H1 (cell line): ENCODE results near the gene SYNPR. TPM values are rescaled to one million over a fixed set of nuclear protein-coding genes. Genes with fewer than 3 reads are reported as not detected.

Experiments used
- CTCF ChIA-PET: fragments of 300-600 bp; sonication (Branson Sonifier 250); formaldehyde crosslinking; loops from one replicate; lab custom pipeline; 2021; ENCODE audit not compliant: partially characterized antibody; lab: Charles Lee
- POLR2A ChIA-PET: fragments of 300-600 bp; sonication (Branson Sonifier 250); formaldehyde crosslinking; loops from one replicate; lab custom pipeline; 2021; ENCODE audit warnings: inconsistent platforms; ENCODE audit not compliant: partially characterized antibody; lab: Charles Lee
- DNase-seq, 2 experiments: peaks; one replicate each; pipeline versions ENCODE4 v3.0.0 to v3.0.0-alpha.2; 2010 to 2022; ENCODE audit warnings: low spot score in 2 of 2, low read depth in 1 of 2, mixed read lengths in 1 of 2
- FAIRE-seq: peaks from 2 replicates; lab custom pipeline; 2011; peaks lifted over from hg19 to GRCh38; lab: Jason Lieb, UNC
- H2AFZ ChIP-seq: 2 replicates; pipeline ENCODE4 v1.8.1; 2012; ENCODE audit warnings: low read length, inconsistent platforms
- H2AK5ac ChIP-seq: 2 replicates; pipeline ENCODE4 v1.6.1; 2013; ENCODE audit warnings: low read depth, low read length
- H2BK120ac ChIP-seq: replicated peaks from 2 replicates; pipeline ENCODE3; 2013; ENCODE audit warnings: low read depth, low read length, inconsistent platforms
- H2BK12ac ChIP-seq: 2 replicates; pipeline ENCODE4 v1.6.1; 2013; ENCODE audit warnings: low read depth, low read length
- H2BK15ac ChIP-seq: 2 replicates; pipeline ENCODE4 v1.6.1; 2013; ENCODE audit warnings: low read length
- H2BK20ac ChIP-seq: 2 replicates; pipeline ENCODE4 v1.6.1; 2013; ENCODE audit warnings: low read length
- H2BK5ac ChIP-seq: 2 replicates; pipeline ENCODE4 v1.6.1; 2013; ENCODE audit warnings: low read depth, low read length
- H3K14ac ChIP-seq: 2 replicates; pipeline ENCODE4 v1.6.1; 2013; ENCODE audit warnings: inconsistent platforms; ENCODE audit not compliant: insufficient read length
- H3K18ac ChIP-seq: 2 replicates; pipeline ENCODE4 v1.6.1; 2013; ENCODE audit warnings: low read length; ENCODE audit errors: extremely low read depth
- H3K23ac ChIP-seq: 2 replicates; pipeline ENCODE4 v1.6.1; 2013; ENCODE audit warnings: inconsistent platforms; ENCODE audit not compliant: insufficient read length
- H3K23me2 ChIP-seq: 2 replicates; pipeline ENCODE4 v1.6.1; 2013; ENCODE audit warnings: low read depth, low read length
- H3K27ac ChIP-seq: 2 replicates; pipeline ENCODE4 v1.6.1; 2011; ENCODE audit warnings: low read depth, low read length, inconsistent platforms
- H3K27me3 ChIP-seq, 4 experiments: replicated peaks in 1 of 4; 1 replicate in 1 of 4; 2 replicates in 3 of 4; pipeline versions ENCODE4 v1.6.1 to v1.8.1; 2011 to 2013; ENCODE audit warnings: low read length in 3 of 4, mild to moderate bottlenecking in 3 of 4, inconsistent platforms in 2 of 4, mixed read lengths in 2 of 4, moderate library complexity in 1 of 4; ENCODE audit not compliant: control insufficient read depth in 3 of 4, insufficient read depth in 3 of 4; ENCODE audit errors: extremely low read depth in 1 of 4
- H3K36me3 ChIP-seq, 4 experiments: 2 replicates each; pipeline versions ENCODE4 v1.6.1 to v1.8.1; 2011 to 2013; ENCODE audit warnings: mild to moderate bottlenecking in 4 of 4, low read length in 3 of 4, moderate library complexity in 2 of 4, control low read depth in 1 of 4, inconsistent platforms in 1 of 4; ENCODE audit not compliant: insufficient read depth in 4 of 4, control insufficient read depth in 2 of 4
- H3K4ac ChIP-seq: replicated peaks from 2 replicates; pipeline ENCODE3; 2013; ENCODE audit warnings: low read length, low read depth, mixed read lengths, inconsistent platforms; ENCODE audit not compliant: insufficient read length
- H3K4me1 ChIP-seq, 4 experiments: replicated peaks in 1 of 4; 1 replicate in 1 of 4; 2 replicates in 3 of 4; pipeline versions ENCODE4 v1.6.1 to v1.8.1; 2011 to 2013; ENCODE audit warnings: low read length in 3 of 4, inconsistent platforms in 2 of 4, mixed read lengths in 1 of 4; ENCODE audit not compliant: insufficient read depth in 4 of 4, control insufficient read depth in 3 of 4
- H3K4me2 ChIP-seq, 2 experiments: 2 replicates each; pipeline versions ENCODE4 v1.6.1 to v1.8.1; 2011 to 2013; ENCODE audit warnings: low read depth in 2 of 2, low read length in 2 of 2, control low read depth in 1 of 2, inconsistent platforms in 1 of 2, mild to moderate bottlenecking in 1 of 2; ENCODE audit not compliant: insufficient read depth in 1 of 2
- H3K4me3 ChIP-seq, 4 experiments: fragments of 200-600, 300-600 bp in 1 of 4; sonication (generic), shearing (Covaris generic), sonication (Bioruptor Twin) in 1 of 4; 2 replicates each; pipeline versions ENCODE4 v1.5.1 to v1.8.1; 2011 to 2016; ENCODE audit warnings: low read length in 4 of 4, low read depth in 3 of 4, control low read depth in 2 of 4, inconsistent platforms in 2 of 4, mild to moderate bottlenecking in 2 of 4, mixed read lengths in 1 of 4, moderate library complexity in 1 of 4; ENCODE audit not compliant: insufficient read depth in 2 of 4; ENCODE audit errors: extremely low read depth in 1 of 4
- H3K56ac ChIP-seq: replicated peaks from 2 replicates; pipeline ENCODE3; 2013; ENCODE audit warnings: low read depth, mild to moderate bottlenecking, mixed read lengths, low read length, inconsistent platforms; ENCODE audit not compliant: insufficient read length
- H3K79me1 ChIP-seq: 2 replicates; pipeline ENCODE4 v1.6.1; 2013; ENCODE audit warnings: low read depth, low read length, control low read depth
- H3K79me2 ChIP-seq, 2 experiments: 2 replicates each; pipeline versions ENCODE4 v1.6.1 to v1.8.1; 2012 to 2013; ENCODE audit warnings: low read length in 2 of 2, mild to moderate bottlenecking in 2 of 2, inconsistent platforms in 1 of 2; ENCODE audit not compliant: insufficient read depth in 2 of 2, control insufficient read depth in 1 of 2
- H3K9ac ChIP-seq, 4 experiments: replicated peaks in 1 of 4; 1 replicate in 1 of 4; 2 replicates in 3 of 4; pipeline versions ENCODE4 v1.6.1 to v1.8.1; 2011 to 2013; ENCODE audit warnings: low read depth in 3 of 4, low read length in 3 of 4, control low read depth in 2 of 4, mild to moderate bottlenecking in 2 of 4, moderate library complexity in 2 of 4, inconsistent platforms in 1 of 4; ENCODE audit errors: extremely low read depth in 1 of 4
- H3K9me3 ChIP-seq, 2 experiments: 2 replicates each; pipeline versions ENCODE4 v1.6.1 to v1.8.1; 2012 to 2013; ENCODE audit warnings: mild to moderate bottlenecking in 2 of 2, moderate library complexity in 2 of 2, control low read depth in 1 of 2, inconsistent platforms in 1 of 2, low read depth in 1 of 2, low read length in 1 of 2, mixed read lengths in 1 of 2; ENCODE audit not compliant: insufficient read depth in 2 of 2
- H4K20me1 ChIP-seq, 2 experiments: replicated peaks in 1 of 2; 2 replicates each; pipeline versions ENCODE3 to v1.8.1; 2011 to 2013; ENCODE audit warnings: inconsistent platforms in 2 of 2, low read length in 2 of 2, mild to moderate bottlenecking in 1 of 2; ENCODE audit not compliant: insufficient read depth in 2 of 2, control insufficient read depth in 1 of 2
- H4K5ac ChIP-seq: 2 replicates; pipeline ENCODE4 v1.6.1; 2013; ENCODE audit warnings: low read length, low read depth, mixed read lengths, inconsistent platforms; ENCODE audit not compliant: insufficient read length
- H4K8ac ChIP-seq: 2 replicates; pipeline ENCODE4 v1.8.0; 2013; ENCODE audit warnings: mild to moderate bottlenecking, moderate library complexity, low read length, inconsistent platforms; ENCODE audit not compliant: insufficient read depth; ENCODE audit errors: extremely low read depth
- H4K91ac ChIP-seq: replicated peaks from 2 replicates; pipeline ENCODE3; 2013; ENCODE audit warnings: low read length, mixed read lengths, inconsistent platforms; ENCODE audit not compliant: insufficient read length
- EP300 ChIP-seq, 2 experiments: IDR thresholded peaks; 1 replicate in 1 of 2; 2 replicates in 1 of 2; pipeline ENCODE4 v1.6.1; 2011 to 2012; ENCODE audit warnings: low read depth in 2 of 2, low read length in 2 of 2, mild to moderate bottlenecking in 2 of 2, borderline replicate concordance in 1 of 2, inconsistent platforms in 1 of 2, moderate library complexity in 1 of 2
- KDM4A ChIP-seq: IDR thresholded peaks from one replicate; pipeline ENCODE4 v1.7.1; 2012; ENCODE audit warnings: low read depth, mild to moderate bottlenecking, moderate library complexity, low read length, inconsistent platforms; ENCODE audit not compliant: severe bottlenecking
- KDM5A ChIP-seq: fragments of 200-600 bp; IDR thresholded peaks from 2 replicates; pipeline ENCODE4 v1.7.1; 2012; ENCODE audit warnings: mild to moderate bottlenecking, low read length, inconsistent platforms, mixed read lengths
- MAX ChIP-seq: IDR thresholded peaks from 2 replicates; pipeline ENCODE4 v1.6.1; 2012; ENCODE audit warnings: inconsistent platforms
- PHF8 ChIP-seq: fragments of 200-600 bp; sonication (generic); conservative IDR thresholded peaks from 2 replicates; pipeline ENCODE4 v1.7.1; 2012; ENCODE audit warnings: low read depth, mild to moderate bottlenecking, inconsistent platforms, low read length, moderate library complexity
- RFX5 ChIP-seq: IDR thresholded peaks from 2 replicates; pipeline ENCODE4 v1.6.1; 2011; ENCODE audit warnings: low read depth, low read length, improper control_type of control experiment, borderline replicate concordance
- SIRT6 ChIP-seq: IDR thresholded peaks from one replicate; pipeline ENCODE4 v1.7.1; 2012; ENCODE audit warnings: low read length, inconsistent platforms
- SUZ12 ChIP-seq: fragments of 200-600 bp; sonication (generic); IDR thresholded peaks from 2 replicates; pipeline ENCODE4 v1.6.1; 2012; ENCODE audit warnings: mild to moderate bottlenecking, inconsistent platforms, low read length, moderate library complexity, mixed read lengths
- WGBS, 2 experiments: shearing (Covaris generic) in 1 of 2; methylation state at CpG; one replicate each; pipeline versions ENCODE4 v1.1.6 to v1.1.7; 2013 to 2015; ENCODE audit warnings: low lambda C conversion rate in 2 of 2, mixed read lengths in 2 of 2, inconsistent platforms in 1 of 2, low coverage in 1 of 2, missing lambda C conversion rate in 1 of 2; ENCODE audit not compliant: insufficient replicate concordance in 2 of 2, insufficient coverage in 1 of 2, insufficient read length in 1 of 2; ENCODE audit errors: extremely low coverage in 1 of 2, missing lambda C conversion rate in 1 of 2; 5-methylcytosine and 5-hydroxymethylcytosine counted together
- polyA plus RNA-seq, 7 experiments: library from polyadenylated mRNA; depleted of rRNA in 3 of 7; stranded (reverse) in 5 of 7; unstranded in 2 of 7; fragments of >200 nt in 5 of 7; fragments of 200-250 nt in 2 of 7; gene quantifications; 1 replicate in 5 of 7; 2 replicates in 1 of 7; 4 replicates in 1 of 7; pipeline versions ENCODE4 v1.2.1 to v1.2.3, GENCODE V29; 2011 to 2013; ENCODE audit warnings: missing spikeins in 2 of 7, mixed read lengths in 2 of 7
- total RNA-seq: library from RNA; stranded (reverse); fragmentation: NEBNext Ultra II Directional; extraction: Animal tissue kit (Norgen Biotek cat#: 25700); gene quantifications from 2 replicates; pipeline ENCODE4 v1.2.1, GENCODE V29; 2021

SYNPR gene
- total and polyA plus RNA-seq, 2 of the 8 experiments (the other 6 are each of a cell fraction or from before 2014, with no cell fraction given): 0.39 to 0.99 TPM

GRCh38 chr3:63513791-63514190 is 235.7 kb downstream of the SYNPR start:
- no peak overlapping the region for H3K4ac ChIP-seq
- ChIA-PET CTCF (no interaction called here), POLR2A (no interaction called here)
- no peak overlapping the region for H4K8ac ChIP-seq
- H3K4me3 ChIP-seq: no peak overlapping the region
- H4K91ac ChIP-seq: no peak overlapping the region
- no peak for DNase-seq
- no peaks in the 10 kb centered on the region for H3K9me3 ChIP-seq
- H4K20me1 ChIP-seq: no peaks in the 10 kb centered on the region
- H3K4me1 ChIP-seq: peaks cover 0 to 2% (median 1%) of the 10 kb centered on the region in 4 experiments; a peak in 3 of 7 replicates
- no peak overlapping the region for H3K56ac ChIP-seq
- H2BK15ac ChIP-seq: no peak overlapping the region
- no peak overlapping the region for H3K14ac ChIP-seq
- no peak overlapping the region for H2BK120ac ChIP-seq
- no peaks in the 10 kb centered on the region for H3K79me2 ChIP-seq
- no peak overlapping the region for H3K4me2 ChIP-seq
- no peak overlapping the region for H2AK5ac ChIP-seq
- H4K5ac ChIP-seq: no peak overlapping the region
- 100% methylated on average over 1 of the region's 1 CpG; no CpG with 5 or more reads in 1 of the 2 experiments for WGBS, 2 experiments
- FAIRE-seq: no peak
- H3K79me1 ChIP-seq: no peaks in the 10 kb centered on the region
- H2BK20ac ChIP-seq: no peak overlapping the region
- no peak overlapping the region for H2AFZ ChIP-seq
- no peaks in the 10 kb centered on the region for H3K36me3 ChIP-seq
- H3K27me3 ChIP-seq: no peaks in the 10 kb centered on the region
- H3K18ac ChIP-seq: no peak overlapping the region
- no peak overlapping the region for H2BK12ac ChIP-seq
- no peaks in the 10 kb centered on the region for H3K23me2 ChIP-seq
- no peak overlapping the region for H2BK5ac ChIP-seq
- H3K9ac ChIP-seq: no peak overlapping the region
- H3K27ac ChIP-seq: no peak overlapping the region
- no peak overlapping the region for H3K23ac ChIP-seq
- TF ChIP-seq KDM5A (no peak), MAX (no peak), RFX5 (no peak), KDM4A (no peak), SUZ12 (no peak), PHF8 (no peak), EP300 (IDR thresholded peaks at IDR 0.05; ENCODE audit: borderline replicate concordance in 1 of 2, low read depth in 2 of 2, low read length in 2 of 2) (no peak), SIRT6 (no peak)
